GM18520 (cell line): ENCODE measurements around the gene BMP6.
A peak's percentile ranks its signal among the peaks of the same experiment; 100 is the strongest.

Source experiments
- ATAC-seq: cut with Tn5 transposase; IDR thresholded peaks from one replicate; pipeline ENCODE4 v1.9.1; 2021; ENCODE audit not compliant: unreplicated experiment

Gene BMP6

GRCh38 chr6:7725849-7726415 is at the start of gene BMP6:
Gene BMP6 (plus strand): TSS chr6:7726099. CDS start chr6:7726956, 857 bp downstream.
- ATAC-seq: peak; percentile 59

GRCh38 chr6:7677229-7677628 is 48.7 kb upstream of the BMP6 start:
- no peak for ATAC-seq

- no peak for ATAC-seq
Measured at GRCh38 chr6:7680393-7681075, 45.4 kb upstream of the BMP6 start.

- ATAC-seq: no peak
Measured at GRCh38 chr6:7681449-7681848, 44.5 kb upstream of the BMP6 start.

GRCh38 chr6:7684076-7684475 is 41.8 kb upstream of the BMP6 start:
- ATAC-seq: no peak

GRCh38 chr6:7684843-7685242 is 41.1 kb upstream of the BMP6 start:
- no peak for ATAC-seq

GRCh38 chr6:7685276-7685675 is 40.6 kb upstream of the BMP6 start:
- ATAC-seq: no peak

GRCh38 chr6:7687145-7688111 is 38.5 kb upstream of the BMP6 start:
- no peak for ATAC-seq

- ATAC-seq: no peak
Measured at GRCh38 chr6:7691021-7691420, 34.9 kb upstream of the BMP6 start.

- no peak for ATAC-seq
Measured at GRCh38 chr6:7691675-7692452, 34.0 kb upstream of the BMP6 start.

GRCh38 chr6:7692453-7692784 is 33.5 kb upstream of the BMP6 start:
- ATAC-seq: no peak

- ATAC-seq: no peak
Measured at GRCh38 chr6:7693827-7694226, 32.1 kb upstream of the BMP6 start.

GRCh38 chr6:7696061-7696460 is 29.8 kb upstream of the BMP6 start:
- ATAC-seq: no peak

- no peak for ATAC-seq
Measured at GRCh38 chr6:7697432-7697819, 28.5 kb upstream of the BMP6 start.

- ATAC-seq: no peak
Measured at GRCh38 chr6:7697820-7698623, 27.9 kb upstream of the BMP6 start.

- no peak for ATAC-seq
Measured at GRCh38 chr6:7701212-7701834, 24.6 kb upstream of the BMP6 start.

- no peak for ATAC-seq
Measured at GRCh38 chr6:7703148-7703680, 22.7 kb upstream of the BMP6 start.

GRCh38 chr6:7705483-7705882 is 20.4 kb upstream of the BMP6 start:
- no peak for ATAC-seq

GRCh38 chr6:7706269-7706668 is 19.6 kb upstream of the BMP6 start:
- ATAC-seq: no peak

- no peak for ATAC-seq
Measured at GRCh38 chr6:7707787-7708186, 18.1 kb upstream of the BMP6 start.
